HG03064 (cell line): ENCODE results near the gene COL13A1.

Experiments used
- ATAC-seq: cut with Tn5 transposase; IDR thresholded peaks from one replicate; pipeline ENCODE4 v1.9.1; 2021; ENCODE audit warnings: low read depth; ENCODE audit not compliant: unreplicated experiment

COL13A1 gene

DNA sequence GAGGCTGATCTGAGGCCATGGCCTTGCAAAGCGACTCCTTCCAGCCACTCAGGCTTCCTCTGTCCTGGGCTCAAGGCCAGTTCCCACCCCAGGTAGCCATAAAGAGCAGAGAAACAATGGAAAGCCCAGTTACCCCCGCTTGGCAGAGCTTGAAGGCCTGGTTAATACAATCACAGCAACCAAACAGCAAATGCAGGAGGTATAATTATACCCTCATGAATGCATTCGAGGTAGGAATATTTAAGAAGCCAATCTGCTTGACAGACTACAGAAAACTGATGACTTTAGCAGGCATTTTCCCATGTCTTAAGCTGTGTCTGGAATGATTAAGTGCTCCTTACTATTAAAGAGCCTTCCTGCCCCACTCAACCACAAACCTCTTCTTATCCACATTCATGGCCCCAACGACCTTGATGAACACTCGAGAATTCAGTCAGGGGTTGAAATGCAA, 136.9 kb downstream of the COL13A1 start:
- ATAC-seq = no peak

DNA sequence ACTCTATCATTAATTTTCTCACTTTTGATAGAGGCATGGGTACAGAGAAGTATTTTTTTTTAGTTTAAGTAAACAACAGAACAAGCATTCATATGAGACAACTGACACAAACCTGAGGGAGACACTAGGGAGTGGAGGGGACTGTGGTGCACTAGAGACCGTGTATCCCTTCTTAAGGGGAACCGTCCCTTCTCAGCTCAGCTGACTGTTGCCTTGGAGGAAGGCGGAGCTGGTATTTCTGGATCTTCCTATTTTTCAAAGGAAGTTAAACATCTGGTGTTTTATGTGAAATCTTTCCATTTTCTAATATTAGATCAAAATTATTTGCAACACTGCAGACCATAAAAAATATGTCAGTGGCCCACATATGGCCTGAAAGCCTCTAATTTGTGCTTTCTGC, 137.4 kb downstream of the COL13A1 start:
- no peak for ATAC-seq

- no peak for ATAC-seq
Measured at GRCh38 chr10:69939481-69939880, 137.8 kb downstream of the COL13A1 start.

GRCh38 chr10:69941730-69942129, 140.0 kb downstream of the COL13A1 start:
- ATAC-seq = no peak

DNA sequence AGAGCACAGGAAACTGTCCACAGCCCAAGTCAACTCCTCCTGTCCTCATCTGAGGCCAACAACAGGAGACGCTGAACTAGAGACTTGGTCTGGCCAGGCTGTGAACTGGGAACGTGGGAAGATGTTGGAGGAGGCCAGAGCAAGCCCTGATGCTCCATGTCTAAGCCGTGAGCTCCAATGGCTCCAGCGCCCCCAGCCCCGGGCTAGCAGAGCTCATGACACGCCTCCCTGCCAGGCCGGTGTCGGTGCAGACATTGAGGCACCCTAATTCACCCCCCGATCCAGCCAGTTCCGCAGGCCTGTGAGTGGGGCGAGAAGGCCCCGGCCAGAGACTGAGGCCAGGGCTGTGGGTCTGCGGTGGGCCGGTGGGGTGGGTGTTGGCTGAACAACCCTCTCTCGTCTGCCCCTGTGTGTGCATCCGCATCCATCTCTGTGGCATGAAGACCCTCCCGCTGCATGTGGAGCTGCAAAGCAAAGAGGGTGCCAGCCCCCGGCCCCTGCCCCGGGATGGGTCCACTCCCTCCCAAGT, 141.7 kb downstream of the COL13A1 start:
- ATAC-seq = no peak

- ATAC-seq = no peak
Measured at GRCh38 chr10:69944761-69945160, 143.1 kb downstream of the COL13A1 start.

DNA sequence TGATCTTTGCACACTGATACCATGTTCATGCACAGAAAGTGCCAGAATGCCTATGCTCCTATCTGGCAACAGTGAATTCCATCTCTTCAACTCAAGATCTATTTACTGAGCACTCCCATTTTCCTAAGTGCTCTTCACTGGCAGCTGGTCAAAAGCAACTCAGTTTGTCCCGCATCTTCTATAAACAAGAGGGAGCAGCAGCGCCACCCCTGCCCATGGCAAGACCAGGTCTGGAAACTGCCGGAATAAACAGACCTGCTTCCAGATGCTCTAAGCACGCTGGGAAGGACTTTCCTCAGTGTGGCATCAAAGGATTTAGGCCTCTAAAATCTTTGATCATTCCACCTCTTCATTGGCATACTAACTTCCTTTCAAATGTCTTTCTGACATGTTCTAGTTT, 146.6 kb downstream of the COL13A1 start:
- no peak for ATAC-seq

GRCh38 chr10:69949770-69950169, 148.1 kb downstream of the COL13A1 start:
- ATAC-seq = no peak

- ATAC-seq = no peak
Measured at GRCh38 chr10:69951658-69952057, 150.0 kb downstream of the COL13A1 start.

DNA sequence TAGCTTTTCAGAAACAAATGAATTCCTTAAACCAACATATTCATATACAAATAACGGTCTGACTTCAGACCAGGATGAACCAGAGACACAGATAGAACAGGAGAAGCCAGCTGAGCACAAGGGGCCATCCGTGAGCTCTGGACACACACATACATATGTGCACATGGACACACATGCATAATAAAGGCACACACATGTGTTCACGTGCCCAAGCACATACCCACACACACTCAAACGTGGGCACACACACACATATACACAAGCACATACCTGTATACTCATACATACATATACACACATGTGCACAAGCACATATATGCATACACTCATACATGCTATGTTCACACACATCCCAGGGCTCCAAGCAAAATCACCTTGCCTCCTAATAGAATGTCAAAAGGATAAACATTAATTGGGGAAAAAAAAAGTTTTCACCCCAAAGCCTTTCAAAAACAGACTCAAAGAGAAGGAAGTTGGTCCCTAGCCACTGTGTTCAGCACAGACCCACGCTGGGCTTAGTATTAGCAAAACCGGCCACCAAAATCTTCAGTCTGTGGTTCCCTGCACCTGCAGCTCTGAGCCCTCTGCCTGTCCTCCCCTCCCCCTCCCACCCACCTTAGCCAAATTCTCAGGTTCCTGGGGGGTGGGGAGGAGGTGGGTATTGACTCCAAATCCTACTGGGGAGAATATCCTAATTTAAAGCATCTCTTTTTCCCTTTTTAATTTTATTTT, 150.5 kb downstream of the COL13A1 start:
- ATAC-seq = no peak

DNA sequence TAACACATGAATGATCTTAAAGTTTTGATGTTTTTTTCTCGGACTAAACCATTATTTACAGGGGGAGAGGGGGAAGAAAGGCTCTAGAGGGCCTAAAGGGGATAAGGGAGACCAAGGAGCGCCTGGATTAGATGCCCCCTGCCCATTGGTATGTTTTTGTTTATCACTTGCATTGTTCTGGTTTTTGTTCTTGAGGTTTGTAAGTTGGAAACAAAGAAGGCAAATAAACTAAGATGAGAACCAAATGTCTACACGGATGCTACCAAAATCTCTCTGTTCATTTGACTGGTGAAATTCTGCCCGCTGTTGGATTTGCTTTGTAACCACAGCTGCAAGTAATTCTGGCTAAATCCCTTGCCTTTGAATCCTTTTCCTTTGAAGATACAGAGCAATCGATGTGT, 151.1 kb downstream of the COL13A1 start:
- no peak for ATAC-seq

DNA sequence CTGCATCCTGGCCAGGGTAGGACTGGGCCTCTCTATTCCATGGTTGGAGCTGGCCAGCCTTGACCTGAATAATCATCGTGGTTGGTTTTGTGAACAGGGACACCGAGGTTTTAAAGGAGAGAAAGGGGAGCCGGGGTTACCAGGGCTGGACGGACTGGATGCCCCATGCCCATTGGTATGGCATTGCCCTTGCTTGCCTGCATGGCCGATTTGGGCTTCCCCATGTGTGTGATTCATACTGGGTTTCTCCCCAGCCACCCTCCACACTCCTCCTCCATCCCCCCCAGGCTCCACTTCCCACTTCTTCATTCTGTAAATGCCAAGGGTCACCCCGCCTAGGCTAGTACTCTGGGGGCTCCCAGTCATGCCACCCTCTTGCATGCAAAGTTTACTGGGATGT, 152.1 kb downstream of the COL13A1 start:
- no peak for ATAC-seq

- ATAC-seq = no peak
Measured at GRCh38 chr10:69955211-69955805, 153.6 kb downstream of the COL13A1 start.

- no peak for ATAC-seq
Measured at GRCh38 chr10:69955897-69956740, 154.4 kb downstream of the COL13A1 start.

GRCh38 chr10:69956741-69957230, 155.1 kb downstream of the COL13A1 start:
- no peak for ATAC-seq

GRCh38 chr10:69957241-69957885, 155.7 kb downstream of the COL13A1 start:
- ATAC-seq = no peak

DNA sequence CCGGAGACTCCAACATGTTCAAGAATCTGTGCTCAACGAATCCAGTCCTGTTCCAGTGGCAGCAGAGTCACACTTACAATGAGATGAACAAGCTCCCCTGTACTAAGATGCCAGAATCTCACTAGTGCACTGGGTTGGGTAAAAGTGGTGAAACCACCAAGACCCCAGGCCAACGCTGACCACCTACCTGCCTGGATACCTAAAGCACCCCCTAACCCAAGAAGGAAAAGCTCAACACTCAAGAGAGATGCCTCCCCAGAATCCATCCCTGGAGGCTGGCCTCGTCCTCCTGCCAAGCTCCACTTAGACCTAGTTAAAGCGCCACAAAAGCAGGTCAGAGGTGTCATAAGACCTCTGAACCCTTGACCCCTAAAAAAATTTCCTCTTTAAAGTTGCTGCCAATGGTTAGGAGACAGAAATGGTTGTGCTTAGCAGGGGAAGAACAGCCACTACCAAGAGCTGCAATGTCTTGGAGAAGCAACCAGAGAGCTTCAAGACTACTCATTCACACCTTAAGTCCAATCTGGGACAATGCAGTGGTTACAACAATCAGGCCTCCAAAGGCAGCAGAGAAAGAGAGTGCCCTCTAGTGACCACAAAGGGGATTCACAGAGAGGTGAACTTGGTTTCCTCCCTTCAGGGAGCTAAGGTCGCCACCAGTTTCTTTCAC, 156.3 kb downstream of the COL13A1 start:
- ATAC-seq = peak; percentile 59

DNA sequence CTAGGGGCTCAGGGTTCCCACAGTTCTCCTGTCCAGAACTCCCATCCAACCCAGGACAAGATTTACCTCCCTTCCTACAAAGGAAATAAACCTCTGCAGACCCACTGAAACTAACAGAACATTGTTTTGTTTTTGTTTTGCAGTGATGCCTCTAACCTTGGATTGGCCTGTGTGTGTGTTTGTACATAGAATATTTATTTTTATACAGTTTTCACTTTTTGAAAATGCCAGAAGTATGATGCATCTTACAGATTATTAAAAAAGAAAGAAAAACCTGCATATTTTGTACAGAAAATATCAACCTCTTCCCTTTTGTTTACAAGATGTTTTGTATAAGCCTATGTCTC, 156.8 kb downstream of the COL13A1 start:
- no peak for ATAC-seq

DNA sequence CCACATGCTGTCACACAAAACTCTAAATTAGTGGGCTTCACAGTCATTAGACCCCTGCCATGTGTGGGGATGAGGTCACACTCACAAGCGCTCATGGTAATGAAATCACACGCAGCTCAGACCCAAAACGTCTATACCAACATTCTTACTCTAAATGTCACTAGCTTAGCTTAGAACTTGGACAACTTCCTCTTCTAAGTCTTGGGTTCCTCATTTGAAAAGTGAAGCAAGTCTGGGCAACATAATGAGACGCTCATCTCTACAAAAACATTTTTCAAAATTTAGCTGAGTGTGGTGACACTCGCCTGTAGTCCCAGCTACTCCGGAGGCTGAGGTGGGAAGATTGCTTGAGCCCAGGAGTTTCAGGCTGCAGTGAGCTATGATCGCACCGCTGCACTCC, 158.2 kb downstream of the COL13A1 start:
- ATAC-seq = no peak

DNA sequence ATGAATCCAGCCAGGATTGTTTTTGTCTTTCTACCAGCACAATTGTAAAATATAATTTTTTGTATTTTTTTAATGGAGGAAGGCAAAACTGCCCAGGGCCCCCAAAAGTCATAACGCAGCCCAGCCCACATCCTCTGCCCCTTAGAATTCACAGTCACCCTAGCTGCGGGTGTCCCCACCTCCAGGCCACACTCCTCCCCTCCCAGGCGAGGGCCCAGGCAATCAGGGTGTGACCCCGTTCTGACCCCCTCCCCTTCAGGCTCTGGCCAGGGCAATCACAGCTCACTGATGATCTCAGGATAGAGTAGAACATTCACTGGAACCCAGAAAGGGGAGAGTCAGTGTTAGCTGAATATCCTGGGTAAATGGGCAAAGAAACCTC, 158.9 kb downstream of the COL13A1 start:
- ATAC-seq = no peak
